Measurements from ENCODE around the gene MXD4.
A peak's percentile ranks its signal among the peaks of the same experiment; 100 is the strongest.

Gene MXD4

GRCh38 chr4:2259541-2260343 lies 2.2 kb downstream of the MXD4 start:
- Histone ChIP-seq H3K4me3 (ENCODE audit: low read length) (no peak overlapping the region), H3K9ac (ENCODE audit: low read length) (no peak overlapping the region), H2AFZ (ENCODE audit: low read length) (no peak overlapping the region)

GRCh38 chr4:2259036-2259540 lies 2.8 kb downstream of the MXD4 start:
- Histone ChIP-seq H3K27ac (ENCODE audit: low read length) (no peak overlapping the region), H3F3A (ENCODE audit: insufficient read depth, low read length) (peaks cover 14% of the 10 kb centered on the region), H3K9me2 (replicated peaks; ENCODE audit: insufficient read depth, low read length) (no peaks in the 10 kb centered on the region), H4K20me1 (ENCODE audit: insufficient read depth, low read length) (no peaks in the 10 kb centered on the region), H3K4me1 (ENCODE audit: low read length) (peaks cover 18% of the 10 kb centered on the region), H3K9ac (ENCODE audit: low read length) (no peak overlapping the region), H3K27me3 (replicated peaks; ENCODE audit: insufficient read depth, low read length) (no peaks in the 10 kb centered on the region), H2AFZ (ENCODE audit: low read length) (no peak overlapping the region), H3K79me2 (ENCODE audit: low read length) (peaks cover 23% of the 10 kb centered on the region), H3K4me2 (ENCODE audit: low read depth, low read length) (no peak overlapping the region), H3K4me3 (ENCODE audit: low read length) (no peak overlapping the region), H3K9me3 (replicated peaks; ENCODE audit: insufficient read depth, low read length) (no peaks in the 10 kb centered on the region), H3K36me3 (replicated peaks; ENCODE audit: insufficient read depth, low read length) (no peaks in the 10 kb centered on the region)
- DNase-seq = no peak
- TF ChIP-seq EZH2phosphoT487 (IDR thresholded peaks at IDR 0.05; ENCODE audit: low read length) (no peak), EZH2 (optimal IDR thresholded peaks at IDR 0.05; ENCODE audit: low read depth, low read length) (no peak), CTCF (IDR thresholded peaks at IDR 0.05; ENCODE audit: low read length) (no peak)

More at GRCh38 chr4:2259541-2260343, 2.2 kb downstream of the MXD4 start:
- no peak for DNase-seq
- Histone ChIP-seq H3K27me3 (replicated peaks; ENCODE audit: insufficient read depth, low read length) (no peaks in the 10 kb centered on the region), H3K27ac (ENCODE audit: low read length) (no peak overlapping the region), H3K9me2 (replicated peaks; ENCODE audit: insufficient read depth, low read length) (no peaks in the 10 kb centered on the region), H3K79me2 (ENCODE audit: low read length) (peaks cover 23% of the 10 kb centered on the region), H3K4me1 (ENCODE audit: low read length) (peaks cover 24% of the 10 kb centered on the region), H3F3A (ENCODE audit: insufficient read depth, low read length) (peaks cover 17% of the 10 kb centered on the region), H3K36me3 (replicated peaks; ENCODE audit: insufficient read depth, low read length) (no peaks in the 10 kb centered on the region), H4K20me1 (ENCODE audit: insufficient read depth, low read length) (no peaks in the 10 kb centered on the region), H3K9me3 (replicated peaks; ENCODE audit: insufficient read depth, low read length) (no peaks in the 10 kb centered on the region), H3K4me2 (ENCODE audit: low read depth, low read length) (peak overlapping the region; percentile 92; the same call in 1 of the 2 replicates)
- TF ChIP-seq EZH2 (optimal IDR thresholded peaks at IDR 0.05; ENCODE audit: low read depth, low read length) (no peak), CTCF (IDR thresholded peaks at IDR 0.05; ENCODE audit: low read length) (no peak), EZH2phosphoT487 (IDR thresholded peaks at IDR 0.05; ENCODE audit: low read length) (no peak)

- no peaks in the 10 kb centered on the region for H3K9me2 ChIP-seq (replicated peaks; ENCODE audit: insufficient read depth, low read length)
- no peaks in the 10 kb centered on the region for H3K36me3 ChIP-seq (replicated peaks; ENCODE audit: insufficient read depth, low read length)
- H4K20me1 ChIP-seq (ENCODE audit: insufficient read depth, low read length) = no peaks in the 10 kb centered on the region
- no peak overlapping the region for H3K9ac ChIP-seq (ENCODE audit: low read length)
- H2AFZ ChIP-seq (ENCODE audit: low read length) = no peak overlapping the region
- DNase-seq = no peak
- H3K9me3 ChIP-seq (replicated peaks; ENCODE audit: insufficient read depth, low read length) = no peaks in the 10 kb centered on the region
- no peak overlapping the region for H3K4me2 ChIP-seq (ENCODE audit: low read depth, low read length)
- H3K27me3 ChIP-seq (replicated peaks; ENCODE audit: insufficient read depth, low read length) = no peaks in the 10 kb centered on the region
- no peak overlapping the region for H3K27ac ChIP-seq (ENCODE audit: low read length)
- H3F3A ChIP-seq (ENCODE audit: insufficient read depth, low read length) = peaks cover 6% of the 10 kb centered on the region; the same call in 1 of the 2 replicates
- no peak overlapping the region for H3K4me3 ChIP-seq (ENCODE audit: low read length)
- H3K79me2 ChIP-seq (ENCODE audit: low read length) = peaks cover 23% of the 10 kb centered on the region
- H3K4me1 ChIP-seq (ENCODE audit: low read length) = peaks cover 10% of the 10 kb centered on the region
- TF ChIP-seq EZH2 (optimal IDR thresholded peaks at IDR 0.05; ENCODE audit: low read depth, low read length) (no peak), EZH2phosphoT487 (IDR thresholded peaks at IDR 0.05; ENCODE audit: low read length) (no peak), CTCF (IDR thresholded peaks at IDR 0.05; ENCODE audit: low read length) (no peak)
Observed at GRCh38 chr4:2258091-2259035, 3.5 kb downstream of the MXD4 start.

All from MM.1S (cell line).